ENCODE data around the gene HCFC2.

DNA sequence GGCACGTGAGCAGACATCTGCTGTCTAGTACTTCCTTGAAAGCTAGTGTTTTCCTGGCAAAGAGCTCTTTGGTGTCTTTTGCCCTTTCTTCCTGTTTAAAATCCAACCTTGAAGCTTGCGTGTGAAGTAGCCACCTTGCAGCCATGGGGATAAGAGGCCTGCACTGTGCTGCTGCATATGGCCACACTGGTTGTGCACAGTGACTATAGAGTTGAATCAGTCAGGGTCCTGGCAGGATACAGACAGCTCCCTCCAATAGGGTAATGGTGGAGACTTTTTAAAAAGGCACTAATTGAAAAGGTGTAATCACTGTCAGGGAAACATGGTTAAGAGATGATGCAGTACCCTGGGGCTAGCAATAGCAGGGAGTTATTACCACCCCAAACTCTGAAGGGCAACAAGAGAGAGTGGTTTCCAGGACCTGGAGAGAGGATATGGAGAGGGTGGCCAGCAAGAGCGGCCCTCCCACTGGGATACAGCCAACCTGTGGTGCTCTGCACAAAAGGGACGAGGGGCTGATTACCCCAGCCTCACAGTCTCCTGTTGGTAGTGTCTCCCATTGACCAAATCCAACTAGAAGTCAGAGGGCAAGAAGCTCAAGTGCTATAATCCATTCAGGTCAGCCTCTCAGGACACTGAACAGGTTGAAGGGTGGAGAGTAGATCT is 9.5 kb upstream of the HCFC2 start:
- TF ChIP-seq RAD21 (IDR thresholded peaks at IDR 0.05; ENCODE audit: low read depth): no peak
- no peak for TF ChIP-seq REST (IDR thresholded peaks at IDR 0.05; ENCODE audit: low read depth)
- TF ChIP-seq YY1 (IDR thresholded peaks at IDR 0.05; ENCODE audit: low read depth): no peak
- no peak for TF ChIP-seq FOXM1 (IDR thresholded peaks at IDR 0.05; ENCODE audit: borderline replicate concordance, low read depth)
- no peak for TF ChIP-seq TAF1 (IDR thresholded peaks at IDR 0.05; ENCODE audit: low read depth)
- TF ChIP-seq ZBTB7A (IDR thresholded peaks at IDR 0.05; ENCODE audit: low read depth): no peak
- TF ChIP-seq USF1 (IDR thresholded peaks at IDR 0.05): no peak
- no peak for TF ChIP-seq CEBPB (IDR thresholded peaks at IDR 0.05)
- no peak for TF ChIP-seq TEAD4 (IDR thresholded peaks at IDR 0.05)
- no peak for TF ChIP-seq TCF12 (IDR thresholded peaks at IDR 0.05; ENCODE audit: low read depth)
- TF ChIP-seq EP300 (IDR thresholded peaks at IDR 0.05; ENCODE audit: borderline replicate concordance): no peak
- no peak for TF ChIP-seq NFIC (IDR thresholded peaks at IDR 0.05)
